GM18517 (cell line): ENCODE measurements around the gene PHLPP1.

Experiments
- ATAC-seq: cut with Tn5 transposase; IDR thresholded peaks from one replicate; pipeline ENCODE4 v1.9.1; 2021; ENCODE audit warnings: mild to moderate bottlenecking, moderate library complexity; ENCODE audit not compliant: unreplicated experiment

PHLPP1 gene

GRCh38 chr18:62842898-62843297 is 127.6 kb downstream of the PHLPP1 start:
- no peak for ATAC-seq

DNA sequence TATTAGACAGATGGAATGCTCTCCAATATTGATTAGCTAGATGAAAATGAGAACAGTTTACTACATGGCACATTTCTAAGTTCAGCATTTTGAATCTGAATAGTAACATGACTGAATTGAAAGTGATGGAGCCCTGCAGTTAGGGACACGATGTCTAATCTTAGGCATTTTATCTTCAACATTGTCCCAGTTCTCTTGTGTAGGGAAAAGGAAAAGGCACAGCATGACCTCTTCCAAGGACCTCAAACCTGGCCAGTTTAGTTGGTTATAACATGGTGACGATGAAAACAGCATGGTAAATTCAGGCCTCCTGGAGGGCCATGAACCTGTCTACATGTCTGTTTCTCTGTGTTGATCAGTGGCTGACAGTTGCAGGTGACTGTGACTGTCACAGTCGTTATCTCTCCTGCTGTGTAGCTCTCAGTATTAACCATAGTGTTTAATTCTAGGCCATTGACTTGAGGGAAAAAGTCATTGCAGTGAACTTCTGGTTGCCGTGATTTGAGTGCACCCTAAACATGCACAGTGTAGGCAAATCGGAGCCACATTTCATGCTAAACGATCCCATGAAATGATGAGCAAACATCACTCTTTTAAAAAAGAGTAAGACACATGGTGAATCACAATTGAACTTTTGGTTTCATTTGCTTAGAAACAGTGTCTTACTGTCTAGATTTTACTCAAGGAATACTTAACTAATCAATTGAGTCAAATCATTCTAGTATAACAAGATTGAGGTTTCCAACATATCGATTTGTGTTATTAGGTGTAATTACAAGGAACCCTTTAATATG is 129.7 kb downstream of the PHLPP1 start:
- peak; percentile 67 for ATAC-seq

GRCh38 chr18:62846313-62846712 is 131.0 kb downstream of the PHLPP1 start:
- ATAC-seq, result no peak

DNA sequence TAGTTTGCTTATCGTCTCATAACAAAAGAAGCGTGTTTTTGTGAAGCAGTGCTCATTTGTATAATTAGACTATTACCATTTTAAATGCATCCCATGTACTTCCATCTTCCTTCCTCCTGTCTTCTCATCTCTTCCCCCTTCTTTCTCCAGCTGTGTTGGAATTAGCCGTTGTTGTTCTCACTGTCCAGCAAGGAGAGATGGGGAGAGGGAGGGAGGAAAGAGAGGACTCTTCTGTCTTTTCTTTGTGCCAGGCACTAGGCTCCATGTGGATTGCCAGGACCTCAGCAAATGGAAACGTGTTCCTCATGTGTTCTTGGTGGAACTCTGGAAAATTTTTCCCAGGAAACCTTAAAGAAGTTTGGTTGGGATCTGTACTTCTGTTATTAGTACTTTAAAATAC is 131.7 kb downstream of the PHLPP1 start:
- no peak for ATAC-seq

- no peak for ATAC-seq
Measured at GRCh38 chr18:62848946-62849345, 133.6 kb downstream of the PHLPP1 start.

DNA sequence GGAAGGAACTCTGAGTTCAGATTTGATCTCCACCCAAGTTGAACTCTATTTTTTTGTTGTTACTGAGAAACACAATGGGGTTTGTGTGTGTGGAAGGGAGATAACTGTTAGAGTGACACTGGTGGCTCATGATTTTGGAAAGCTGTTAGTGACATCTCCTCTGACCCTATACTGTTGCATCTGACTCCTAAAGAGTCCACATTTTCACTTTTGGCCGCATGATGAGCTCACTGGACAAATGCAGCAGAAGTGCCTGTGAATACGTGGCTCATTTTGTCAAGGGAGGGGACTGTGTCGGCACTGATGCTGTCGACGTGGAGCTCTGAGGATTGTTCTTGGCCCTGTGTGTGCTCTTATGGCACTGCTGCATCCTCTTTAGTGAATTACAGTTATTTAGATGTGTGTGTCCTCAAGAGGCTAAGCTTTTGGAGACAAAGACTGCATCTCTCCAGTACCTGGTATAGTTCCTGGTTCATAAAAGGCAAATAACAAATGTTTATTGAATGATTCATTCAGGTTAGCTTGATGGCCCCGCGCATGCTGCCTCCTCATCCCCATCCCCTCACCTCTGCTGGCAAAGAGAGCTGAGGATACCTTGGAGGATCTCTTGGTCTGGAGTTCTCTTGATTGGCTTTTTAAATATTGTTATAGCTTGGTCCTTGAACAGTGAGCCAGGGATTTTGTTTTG is 135.4 kb downstream of the PHLPP1 start:
- ATAC-seq, result no peak

- no peak for ATAC-seq
Measured at GRCh38 chr18:62852851-62853250, 137.5 kb downstream of the PHLPP1 start.

DNA sequence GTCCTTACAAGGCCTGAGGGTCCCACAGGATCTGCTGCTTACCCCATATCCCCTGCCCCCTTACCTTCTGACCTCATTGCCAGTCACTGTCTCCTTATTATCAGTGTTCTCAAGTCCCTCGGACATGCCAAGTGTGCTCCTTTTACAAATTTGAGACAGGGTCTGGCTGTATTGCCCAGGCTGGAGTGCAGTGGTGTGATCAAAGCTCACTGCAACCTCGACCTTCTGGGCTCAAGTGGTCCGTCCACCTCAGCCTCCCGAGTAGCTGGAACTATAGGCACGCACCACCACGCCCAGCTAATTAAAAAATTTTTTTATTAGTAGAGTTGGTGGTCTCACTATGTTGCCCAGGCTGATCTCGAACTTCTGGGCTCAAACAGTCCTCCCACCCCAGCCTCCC is 141.0 kb downstream of the PHLPP1 start:
- ATAC-seq, result no peak

DNA sequence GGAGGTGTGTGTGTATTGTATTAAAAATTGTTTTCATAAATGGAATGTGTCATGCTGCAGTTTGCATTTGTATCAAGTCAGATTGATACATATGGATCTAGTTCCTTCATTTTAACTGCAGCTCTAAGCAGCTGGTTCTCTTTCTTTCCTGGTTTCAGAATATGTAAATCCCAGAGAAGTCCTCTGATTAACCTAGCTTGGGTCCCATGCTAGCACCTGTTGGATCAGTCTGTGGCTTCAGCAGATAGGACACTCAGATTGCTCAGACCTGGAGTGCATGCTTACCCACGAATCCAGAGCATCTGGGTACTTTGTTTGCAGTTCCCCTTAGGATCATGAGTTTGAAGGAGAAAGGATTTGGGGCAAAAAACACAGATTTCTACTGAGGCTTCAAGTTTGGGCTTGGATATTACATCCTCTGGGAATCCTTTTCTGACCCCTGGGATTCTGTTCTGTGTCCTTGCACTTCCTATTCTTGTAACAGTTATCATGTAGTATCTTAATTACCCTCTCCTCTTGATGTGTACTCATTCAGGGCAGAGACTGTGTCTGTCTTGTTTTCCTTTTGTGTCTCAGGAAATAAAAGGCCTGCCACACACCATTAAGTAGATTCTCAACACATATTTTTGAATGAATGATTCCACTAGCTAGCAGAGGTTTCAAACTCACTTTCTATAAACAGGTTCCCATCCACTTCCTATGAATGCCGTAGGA is 142.1 kb downstream of the PHLPP1 start:
- ATAC-seq, result no peak

GRCh38 chr18:62860062-62860461 is 144.7 kb downstream of the PHLPP1 start:
- no peak for ATAC-seq

GRCh38 chr18:62862466-62862865 is 147.1 kb downstream of the PHLPP1 start:
- ATAC-seq, result no peak

- ATAC-seq, result no peak
Measured at GRCh38 chr18:62863579-62864001, 148.2 kb downstream of the PHLPP1 start.

DNA sequence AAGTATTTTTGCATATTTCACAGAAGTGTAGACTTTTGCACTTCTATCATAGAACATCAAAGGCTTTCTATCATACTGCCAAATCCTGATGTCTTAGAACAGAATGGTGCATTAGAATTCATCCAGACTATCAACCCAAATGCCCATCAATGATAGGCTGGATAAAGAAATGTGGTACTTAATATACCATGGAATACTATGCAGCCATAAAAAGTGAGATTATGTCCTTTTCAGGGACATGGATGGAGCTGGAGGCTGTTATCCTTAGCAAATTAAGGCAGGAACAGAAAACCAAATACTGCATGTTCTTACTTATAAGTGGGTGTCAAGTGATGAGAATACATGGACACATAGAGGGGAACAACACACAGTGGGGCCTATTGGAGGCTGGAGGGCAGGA is 150.2 kb downstream of the PHLPP1 start:
- ATAC-seq, result no peak

DNA sequence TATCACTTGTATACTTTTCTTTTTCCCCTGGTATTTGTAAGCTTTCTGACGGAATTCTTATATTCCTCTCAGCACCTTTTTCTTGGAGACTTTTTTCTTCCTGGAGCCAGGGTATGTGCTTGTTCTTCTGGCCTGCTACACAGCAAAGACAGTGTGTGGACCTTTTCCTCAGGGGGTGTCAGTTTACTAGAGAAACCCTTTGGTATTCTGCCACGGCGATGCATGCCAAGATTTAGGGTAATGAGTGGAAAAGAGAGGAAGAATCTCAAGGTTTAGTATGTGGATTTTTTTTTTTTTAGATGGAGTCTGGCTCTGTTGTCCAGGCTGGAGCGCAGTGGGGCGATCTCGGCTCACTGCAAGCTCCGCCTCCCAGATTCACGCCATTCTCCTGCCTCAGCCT is 152.2 kb downstream of the PHLPP1 start:
- no peak for ATAC-seq

DNA sequence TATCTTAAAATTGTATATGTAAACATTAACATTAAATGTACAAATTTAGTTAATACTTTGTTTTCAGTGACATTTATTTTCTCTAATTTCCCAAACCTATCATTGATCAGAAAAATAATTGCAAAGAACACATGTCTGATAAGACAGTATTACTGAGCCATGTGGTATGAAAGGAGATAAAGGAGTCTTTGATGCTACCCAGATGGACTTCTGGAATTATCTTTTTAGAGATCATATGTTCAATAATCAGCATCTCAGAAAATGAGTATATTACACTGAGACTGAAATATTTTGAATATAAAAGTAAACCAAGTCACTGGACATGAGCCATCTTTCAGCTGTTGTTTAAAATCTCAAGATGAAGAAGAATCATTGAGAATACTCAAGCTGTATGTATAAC is 153.3 kb downstream of the PHLPP1 start:
- ATAC-seq, result no peak

DNA sequence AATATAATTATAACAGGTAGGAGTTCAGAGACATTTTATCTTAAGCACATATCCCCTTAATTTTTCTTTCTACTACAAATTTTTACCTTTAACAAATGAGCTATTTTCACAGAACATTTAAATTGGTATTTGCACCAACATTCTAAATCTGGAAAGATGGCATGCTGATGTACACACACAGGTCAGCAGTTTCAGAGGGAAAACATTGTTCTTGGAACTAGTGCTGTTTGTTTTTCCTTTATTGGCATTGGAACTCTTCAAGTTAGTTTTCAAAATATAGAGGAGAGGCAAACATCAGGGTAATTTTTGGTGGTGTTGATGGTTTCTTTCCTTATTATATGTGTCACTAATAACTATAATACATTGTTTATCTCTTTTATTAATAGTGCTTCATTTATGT is 155.3 kb downstream of the PHLPP1 start:
- ATAC-seq, result no peak

- no peak for ATAC-seq
Measured at GRCh38 chr18:62875323-62875722, 160.0 kb downstream of the PHLPP1 start.

DNA sequence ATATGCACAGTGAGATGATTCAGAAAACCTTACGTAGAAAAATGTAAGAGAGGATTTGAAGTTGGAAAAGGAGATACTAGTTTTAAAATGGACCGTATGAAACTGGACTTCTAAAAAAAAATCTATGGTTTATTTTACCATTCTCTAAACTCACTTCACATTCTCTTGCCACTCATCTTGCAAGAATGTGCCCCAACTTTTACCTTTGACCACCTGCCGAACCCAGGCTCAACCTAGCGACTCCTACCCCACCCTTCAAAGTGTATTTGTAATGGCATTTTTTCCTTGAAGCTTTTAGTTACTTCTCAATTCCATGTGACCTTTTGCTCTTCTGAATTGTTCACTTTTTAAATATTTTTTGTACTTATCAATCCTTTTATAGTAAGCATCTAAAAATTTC is 160.8 kb downstream of the PHLPP1 start:
- no peak for ATAC-seq

DNA sequence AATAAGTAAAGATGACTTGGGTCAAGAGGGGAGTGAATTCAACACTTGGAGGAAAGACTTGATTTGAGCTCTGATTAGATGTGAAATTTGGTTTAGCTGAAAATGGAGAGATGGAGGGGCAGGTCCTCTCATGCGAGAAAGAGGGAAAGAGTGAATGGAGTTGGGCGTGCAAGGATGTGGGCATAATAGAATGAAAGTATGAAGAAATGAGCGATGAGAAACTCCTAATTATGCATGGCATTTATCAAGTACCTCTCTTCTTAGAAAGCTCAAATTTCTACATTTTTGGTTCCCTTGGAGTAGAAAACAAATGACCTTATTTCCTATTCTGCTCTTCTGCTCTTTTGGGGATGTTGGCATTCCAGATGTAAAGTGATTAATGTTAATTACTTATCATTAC is 161.5 kb downstream of the PHLPP1 start:
- no peak for ATAC-seq

DNA sequence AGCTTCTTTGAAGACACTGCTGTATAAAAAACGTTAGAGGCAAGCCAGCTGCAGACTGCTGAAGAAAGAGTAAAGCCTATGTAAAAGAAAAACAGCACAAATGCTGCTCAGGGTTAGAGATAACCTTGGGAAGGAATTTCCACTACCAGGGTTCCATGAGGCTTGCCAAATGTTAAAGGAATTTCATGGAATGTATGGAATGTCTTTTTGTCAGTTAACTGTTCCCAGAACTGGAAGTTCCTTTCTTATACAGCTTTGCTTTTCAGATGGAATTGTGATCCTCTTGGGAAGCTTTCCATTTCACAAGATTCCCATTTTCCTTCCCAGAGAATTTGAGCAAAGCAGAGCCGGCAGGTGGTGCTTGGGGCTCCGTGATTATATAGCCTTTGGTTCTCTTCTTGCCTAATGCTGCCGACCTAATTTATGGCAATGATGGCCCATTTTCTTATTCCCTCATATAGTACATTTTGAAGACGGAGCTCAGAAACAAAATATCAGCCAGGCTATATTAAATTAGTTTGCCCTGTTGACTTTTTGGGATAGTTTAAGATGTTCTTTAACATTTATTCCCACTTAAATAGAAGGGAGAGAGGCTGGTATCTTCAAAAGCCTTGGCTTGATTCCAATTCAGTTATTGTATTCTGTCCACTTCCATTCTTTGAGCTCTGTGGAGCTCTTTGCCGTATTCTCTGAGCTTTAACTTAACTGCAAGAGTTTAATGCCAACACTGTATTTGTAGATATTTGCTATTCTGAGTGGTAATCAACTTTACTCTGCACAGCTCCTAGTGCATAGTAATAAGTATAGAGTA is 162.3 kb downstream of the PHLPP1 start:
- ATAC-seq, result no peak

DNA sequence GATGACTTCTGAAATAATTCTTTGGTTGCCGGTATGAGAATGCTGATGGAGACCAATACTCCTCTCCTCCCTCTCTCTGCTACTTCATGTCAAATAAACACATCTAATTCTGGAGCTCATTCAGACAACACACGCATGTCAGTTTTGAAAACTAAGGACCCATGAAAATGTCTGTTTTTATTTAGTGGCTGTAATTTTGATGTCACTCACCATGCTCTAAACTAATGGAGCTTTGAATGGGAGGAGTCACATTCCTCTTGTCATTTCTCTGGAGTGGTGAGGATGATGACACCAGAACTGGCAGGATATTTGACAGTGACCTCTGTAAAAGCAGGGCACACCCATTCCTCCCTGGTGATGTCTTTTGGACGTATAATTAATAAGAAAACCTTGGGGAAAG is 163.0 kb downstream of the PHLPP1 start:
- no peak for ATAC-seq
